Astrocyte (in vitro differentiated cells and primary cell): ENCODE results near the gene GABPA. TPM values are rescaled to one million over a fixed set of nuclear protein-coding genes. Genes with fewer than 3 reads are reported as not detected.

Experiments
- DNase-seq: peaks from one replicate; pipeline ENCODE4 v3.0.0-alpha.2; 2010; ENCODE audit warnings: low read depth
- FAIRE-seq: peaks from 2 replicates; lab custom pipeline; 2011; peaks lifted over from hg19 to GRCh38; lab: Jason Lieb, UNC
- H2AFZ ChIP-seq: 2 replicates; pipeline ENCODE4 v1.6.0; 2012; ENCODE audit warnings: low read depth, low read length, inconsistent platforms
- H3K27ac ChIP-seq: 2 replicates; pipeline ENCODE4 v1.5.1; 2011; ENCODE audit warnings: low read depth, low read length, inconsistent platforms
- H3K27me3 ChIP-seq: 2 replicates; pipeline ENCODE4 v1.6.0; 2011; ENCODE audit warnings: low read length, inconsistent platforms; ENCODE audit not compliant: insufficient read depth
- H3K36me3 ChIP-seq: 2 replicates; pipeline ENCODE4 v1.5.1; 2011; ENCODE audit warnings: low read length, inconsistent platforms; ENCODE audit not compliant: insufficient read depth
- H3K4me1 ChIP-seq: 2 replicates; pipeline ENCODE4 v1.5.1; 2011; ENCODE audit warnings: low read length, inconsistent platforms; ENCODE audit not compliant: insufficient read depth
- H3K4me2 ChIP-seq: 2 replicates; pipeline ENCODE4 v1.6.0; 2012; ENCODE audit warnings: low read length, inconsistent platforms
- H3K4me3 ChIP-seq: 2 replicates; pipeline ENCODE4 v1.5.1; 2011; ENCODE audit warnings: low read depth, mild to moderate bottlenecking, low read length, inconsistent platforms; ENCODE audit not compliant: insufficient read depth
- H3K79me2 ChIP-seq: 2 replicates; pipeline ENCODE4 v1.6.0; 2012; ENCODE audit warnings: mild to moderate bottlenecking, low read length, inconsistent platforms; ENCODE audit not compliant: insufficient read depth
- H3K9ac ChIP-seq: 2 replicates; pipeline ENCODE4 v1.6.0; 2012; ENCODE audit warnings: mild to moderate bottlenecking, low read length, inconsistent platforms
- H3K9me3 ChIP-seq: 2 replicates; pipeline ENCODE4 v1.5.1; 2012; ENCODE audit warnings: low read depth, mild to moderate bottlenecking, low read length, inconsistent platforms; ENCODE audit not compliant: insufficient read depth
- H4K20me1 ChIP-seq: 2 replicates; pipeline ENCODE4 v1.6.0; 2012; ENCODE audit warnings: low read length, inconsistent platforms; ENCODE audit not compliant: insufficient read depth
- H3K27ac Mint-ChIP-seq: one replicate; pipeline ENCODE4 v1.8.0; 2021; ENCODE audit warnings: mild to moderate bottlenecking, mixed read lengths; ENCODE audit not compliant: unreplicated experiment
- H3K27me3 Mint-ChIP-seq: one replicate; pipeline ENCODE4 v1.8.0; 2021; ENCODE audit warnings: low read depth, mixed read lengths; ENCODE audit not compliant: unreplicated experiment
- H3K36me3 Mint-ChIP-seq: one replicate; pipeline ENCODE4 v1.8.0; 2021; ENCODE audit warnings: low read depth, mixed read lengths; ENCODE audit not compliant: unreplicated experiment
- H3K4me1 Mint-ChIP-seq: one replicate; pipeline ENCODE4 v1.8.0; 2021; ENCODE audit warnings: low read depth, mixed read lengths; ENCODE audit not compliant: unreplicated experiment
- H3K4me3 Mint-ChIP-seq: one replicate; pipeline ENCODE4 v1.8.0; 2021; ENCODE audit warnings: mild to moderate bottlenecking, moderate library complexity, mixed read lengths; ENCODE audit not compliant: unreplicated experiment
- H3K9me3 Mint-ChIP-seq: one replicate; pipeline ENCODE4 v1.8.0; 2021; ENCODE audit warnings: mild to moderate bottlenecking, mixed read lengths; ENCODE audit not compliant: unreplicated experiment
- CTCF ChIP-seq: IDR thresholded peaks from 2 replicates; pipeline ENCODE4 v1.5.1; 2011; ENCODE audit warnings: low read depth, mild to moderate bottlenecking, inconsistent platforms, low read length, moderate library complexity; ENCODE audit not compliant: insufficient read depth
- EZH2 ChIP-seq: IDR thresholded peaks from 2 replicates; pipeline ENCODE4 v1.6.1; 2012; ENCODE audit warnings: mild to moderate bottlenecking, low read length, inconsistent platforms; ENCODE audit not compliant: insufficient read depth
- total RNA-seq: library from RNA; stranded (reverse); gene quantifications from 2 replicates; pipeline ENCODE4 v1.2.1, GENCODE V29; 2021

GABPA gene
- total RNA-seq, 1 donor from 2014 or later = 23.6 TPM

- no peaks in the 10 kb centered on the region for H3K4me1 Mint-ChIP-seq
- no peaks in the 10 kb centered on the region for H3K9me3 ChIP-seq
- H3K9me3 Mint-ChIP-seq = no peaks in the 10 kb centered on the region
- peaks cover 6% of the 10 kb centered on the region for H3K36me3 ChIP-seq
- H3K79me2 ChIP-seq = peaks cover 9% of the 10 kb centered on the region
- no peak overlapping the region for H3K4me3 ChIP-seq
- no peaks in the 10 kb centered on the region for H3K4me1 ChIP-seq
- no peak overlapping the region for H3K9ac ChIP-seq
- H3K27me3 Mint-ChIP-seq = no peaks in the 10 kb centered on the region
- H3K27me3 ChIP-seq = no peaks in the 10 kb centered on the region
- FAIRE-seq (no peak), DNase-seq (no peak)
- no peak overlapping the region for H2AFZ ChIP-seq
- no peak overlapping the region for H3K4me2 ChIP-seq
- TF ChIP-seq EZH2 (no peak), CTCF (no peak)
- no peaks in the 10 kb centered on the region for H3K36me3 Mint-ChIP-seq
- H3K4me3 Mint-ChIP-seq = no peak overlapping the region
- H3K27ac Mint-ChIP-seq = no peak overlapping the region
- peaks cover 4% of the 10 kb centered on the region for H4K20me1 ChIP-seq
- H3K27ac ChIP-seq = no peak overlapping the region
These were observed 10.1 kb downstream of the GABPA start for GRCh38 chr21:25744854-25745253.

GRCh38 chr21:25750085-25750484 is 15.3 kb downstream of the GABPA start:
- Histone ChIP-seq H2AFZ (no peak overlapping the region), H3K4me1 (no peaks in the 10 kb centered on the region), H3K27me3 (no peaks in the 10 kb centered on the region), H3K79me2 (no peaks in the 10 kb centered on the region), H3K27ac (no peak overlapping the region), H3K9ac (no peak overlapping the region), H4K20me1 (no peaks in the 10 kb centered on the region), H3K4me3 (no peak overlapping the region), H3K4me2 (no peak overlapping the region), H3K36me3 (peaks cover 16% of the 10 kb centered on the region), H3K9me3 (no peaks in the 10 kb centered on the region)
- H3K4me1 Mint-ChIP-seq = no peaks in the 10 kb centered on the region
- no peak overlapping the region for H3K27ac Mint-ChIP-seq
- H3K36me3 Mint-ChIP-seq = no peaks in the 10 kb centered on the region
- no peaks in the 10 kb centered on the region for H3K9me3 Mint-ChIP-seq
- no peaks in the 10 kb centered on the region for H3K27me3 Mint-ChIP-seq
- no peak for TF ChIP-seq EZH2
- TF ChIP-seq CTCF = no peak
- no peak overlapping the region for H3K4me3 Mint-ChIP-seq
- no peak for FAIRE-seq
- no peak for DNase-seq

- no peak overlapping the region for H3K4me3 Mint-ChIP-seq
- no peak overlapping the region for H3K4me2 ChIP-seq
- no peak overlapping the region for H2AFZ ChIP-seq
- FAIRE-seq (no peak), DNase-seq (no peak)
- peaks cover 16% of the 10 kb centered on the region for H3K36me3 ChIP-seq
- H3K9me3 Mint-ChIP-seq = no peaks in the 10 kb centered on the region
- H3K27me3 ChIP-seq = no peaks in the 10 kb centered on the region
- no peak overlapping the region for H3K4me3 ChIP-seq
- H3K36me3 Mint-ChIP-seq = no peaks in the 10 kb centered on the region
- no peaks in the 10 kb centered on the region for H3K27me3 Mint-ChIP-seq
- H3K9ac ChIP-seq = no peak overlapping the region
- H3K4me1 ChIP-seq = no peaks in the 10 kb centered on the region
- no peaks in the 10 kb centered on the region for H3K9me3 ChIP-seq
- no peaks in the 10 kb centered on the region for H4K20me1 ChIP-seq
- H3K4me1 Mint-ChIP-seq = no peaks in the 10 kb centered on the region
- TF ChIP-seq CTCF (no peak), EZH2 (no peak)
- no peak overlapping the region for H3K27ac Mint-ChIP-seq
- H3K79me2 ChIP-seq = no peaks in the 10 kb centered on the region
- H3K27ac ChIP-seq = no peak overlapping the region
These were observed 17.6 kb downstream of the GABPA start for GRCh38 chr21:25752416-25752815.
